K562 (cell line): ENCODE measurements around the gene FANCD2. TPM values are rescaled to one million over a fixed set of nuclear protein-coding genes. Genes with fewer than 3 reads are reported as not detected.
"Not testable (repeated sequence)": the region's sequence is repeated elsewhere in the genome, so short reads cannot be mapped to it uniquely, and the experiment has no call there.

Experiments
- ATAC-seq: fragments of 200-7000 bp; cut with Tn5 transposase; 3 replicates; pipeline ENCODE4 v1.9.1; 2020; ENCODE audit warnings: moderate library complexity
- BruUV-seq: library from RNA; stranded (reverse); fragments of 400-500 nt; replicated peaks from 2 replicates; lab custom pipeline; 2021; lab: Mats Ljungman, UMichigan
- CTCF ChIA-PET: fragments of 300-600 bp; formaldehyde crosslinking; extraction: SDS; loops from one replicate; lab custom pipeline; 2021; ENCODE audit warnings: low intra/inter-chr PET ratio; lab: Yijun Ruan, JAX
- POLR2A ChIA-PET: fragments of 300-600, 350-650 bp; sonication (Branson Sonifier 250); formaldehyde crosslinking; extraction: SDS; loops from one replicate; lab custom pipeline; 2021; ENCODE audit warnings: antibody characterized with exemption, inconsistent platforms; lab: Yijun Ruan, JAX
- DNase-seq, 4 experiments: peaks; one replicate each; pipeline versions ENCODE4 v3.0.0 to v3.0.0-alpha.2; 2011 to 2018; ENCODE audit warnings: low spot score in 3 of 4, mixed read lengths in 3 of 4; ENCODE audit errors: extremely low read depth in 1 of 4
- FAIRE-seq: peaks from 2 replicates; lab custom pipeline; 2011; peaks lifted over from hg19 to GRCh38; lab: Jason Lieb, UNC
- H2AFZ ChIP-seq: 2 replicates; pipeline ENCODE4 v1.6.0; 2011; ENCODE audit warnings: low read depth, low read length, control low read depth, inconsistent platforms
- H3K27ac ChIP-seq: fragments of 200-600 bp; 3 replicates; pipeline ENCODE4 v1.8.0; 2011; ENCODE audit warnings: low read depth, mild to moderate bottlenecking, control low read depth, inconsistent platforms, low read length, moderate library complexity, mixed read lengths; ENCODE audit errors: extremely low read depth
- H3K27me3 ChIP-seq, 2 experiments: fragments of 300-600 bp in 1 of 2; 2 replicates in 1 of 2; 3 replicates in 1 of 2; pipeline versions ENCODE4 v1.6.0 to v1.8.0; 2011; ENCODE audit warnings: inconsistent platforms in 2 of 2, low read length in 2 of 2, mild to moderate bottlenecking in 1 of 2, mixed read lengths in 1 of 2, moderate library complexity in 1 of 2; ENCODE audit not compliant: control insufficient read depth in 2 of 2, insufficient read depth in 2 of 2
- H3K36me3 ChIP-seq: fragments of 300-600 bp; 3 replicates; pipeline ENCODE4 v1.8.0; 2011; ENCODE audit warnings: mild to moderate bottlenecking, low read length, inconsistent platforms; ENCODE audit not compliant: control insufficient read depth, insufficient read depth
- H3K4me1 ChIP-seq, 2 experiments: fragments of 200-600 bp in 1 of 2; replicated peaks in 1 of 2; 2 replicates in 1 of 2; 3 replicates in 1 of 2; pipeline versions ENCODE4 v1.5.1 to v1.8.0; 2011; ENCODE audit warnings: inconsistent platforms in 2 of 2, low read length in 2 of 2, mild to moderate bottlenecking in 1 of 2, mixed read lengths in 1 of 2, moderate library complexity in 1 of 2; ENCODE audit not compliant: control insufficient read depth in 2 of 2, insufficient read depth in 2 of 2
- H3K4me2 ChIP-seq: 2 replicates; pipeline ENCODE4 v1.6.1; 2011; ENCODE audit warnings: low read length, control low read depth, inconsistent platforms, mixed read lengths; ENCODE audit not compliant: insufficient read depth
- H3K4me3 ChIP-seq: fragments of 200-600 bp; sonication (generic), shearing (Covaris generic); 2 replicates; pipeline ENCODE4 v1.5.1; 2016; ENCODE audit warnings: control low read depth, inconsistent platforms
- H3K79me2 ChIP-seq: fragments of 200-600 bp; 3 replicates; pipeline ENCODE4 v1.8.0; 2011; ENCODE audit warnings: low read length, inconsistent platforms; ENCODE audit not compliant: control insufficient read depth, insufficient read depth
- H3K9ac ChIP-seq, 2 experiments: 2 replicates each; pipeline versions ENCODE4 v1.6.0 to v1.6.1; 2011; ENCODE audit warnings: low read depth in 2 of 2, low read length in 2 of 2, control low read depth in 1 of 2, inconsistent platforms in 1 of 2, mild to moderate bottlenecking in 1 of 2, mixed read lengths in 1 of 2; ENCODE audit not compliant: insufficient read depth in 1 of 2
- H3K9me1 ChIP-seq: one replicate; pipeline ENCODE4 v1.6.0; 2011; ENCODE audit warnings: inconsistent platforms, mild to moderate bottlenecking, low read length, moderate library complexity; ENCODE audit not compliant: control insufficient read depth, insufficient read depth
- H3K9me3 ChIP-seq: replicated peaks from 2 replicates; pipeline ENCODE4 v1.5.1; 2011; ENCODE audit warnings: low read depth, low read length, inconsistent platforms; ENCODE audit not compliant: control insufficient read depth, insufficient read depth
- H4K20me1 ChIP-seq: replicated peaks from 2 replicates; pipeline ENCODE4 v1.6.1; 2011; ENCODE audit warnings: low read length, inconsistent platforms, mixed read lengths; ENCODE audit not compliant: control insufficient read depth, insufficient read depth
- FOXP1 ChIP-seq: sonication (generic); formaldehyde crosslinking; IDR thresholded peaks from 2 replicates; pipeline ENCODE4 v1.8.0; 2022; ENCODE audit warnings: mild to moderate bottlenecking, missing genetic modification reagents
- MXI1 ChIP-seq: IDR thresholded peaks from 2 replicates; pipeline ENCODE4 v1.6.1; 2011; ENCODE audit warnings: low read depth, mild to moderate bottlenecking, improper control_type of control experiment, low read length
- NBN ChIP-seq: fragments of 450-650 bp; IDR thresholded peaks from 2 replicates; pipeline ENCODE4 v1.6.1; 2016; ENCODE audit warnings: low read depth, mild to moderate bottlenecking
- PURB ChIP-seq: sonication (generic); formaldehyde crosslinking; IDR thresholded peaks from 2 replicates; pipeline ENCODE4 v1.9.0; 2021; ENCODE audit warnings: low read depth, mild to moderate bottlenecking, missing genetic modification reagents
- RFX1 ChIP-seq: fragments of 450-650 bp; IDR thresholded peaks from 2 replicates; pipeline ENCODE4 v1.6.1; 2016; ENCODE audit warnings: mild to moderate bottlenecking, moderate library complexity
- RNF219 ChIP-seq: fragments of 250-450 bp; sonication (Bioruptor Pico); IDR thresholded peaks from 2 replicates; pipeline ENCODE4 v1.5.0; 2022; ENCODE audit warnings: mild to moderate bottlenecking
- SMARCA4 ChIP-seq: fragments of 450-650 bp; IDR thresholded peaks from 2 replicates; pipeline ENCODE4 v1.6.1; 2016
- SUPT5H ChIP-seq: fragments of 450-650 bp; IDR thresholded peaks from 2 replicates; pipeline ENCODE4 v1.6.1; 2016
- WGBS: fragments of 100-300 bp; shearing (Covaris generic); methylation state at CpG from one replicate; pipeline ENCODE4 v1.1.6; 2016; ENCODE audit warnings: low coverage, mixed read lengths; ENCODE audit not compliant: insufficient coverage; ENCODE audit errors: missing lambda C conversion rate; 5-methylcytosine and 5-hydroxymethylcytosine counted together
- in situ Hi-C: fragments of 300-500 bp; cut with MboI; formaldehyde crosslinking; loops from 4 replicates; pipeline ENCODE4 v1.15.0; 2018; ENCODE audit warnings: inconsistent platforms, mixed read lengths
- intact Hi-C: fragments of 100-400 bp; cut with micrococcal nuclease; formaldehyde crosslinking; loops from 2 replicates; pipeline ENCODE4 v1.14.2; 2022
- polyA plus RNA-seq, 8 experiments: library from polyadenylated mRNA; depleted of rRNA in 4 of 8; stranded (reverse) in 5 of 8; unstranded in 3 of 8; fragments of >200 nt; fragmentation: Nextera tagmentation in 2 of 8; fragmentation: Illumina TruSeq in 1 of 8; extraction: Ambion mirVana in 2 of 8; extraction: Trizol in 1 of 8; gene quantifications; 2 replicates each; pipeline versions ENCODE4 v1.2.1 to v1.2.3, GENCODE V29; 2011 to 2014; ENCODE audit warnings: inconsistent platforms in 1 of 8, missing spikeins in 1 of 8
- total RNA-seq, 7 experiments: library from RNA; depleted of rRNA in 6 of 7; stranded (reverse); fragments of >200 nt in 6 of 7; fragmentation: Illumina TruSeq in 2 of 7; extraction: Trizol in 2 of 7; gene quantifications; 2 replicates each; pipeline versions ENCODE4 v1.2.1 to v1.2.3, GENCODE V29; 2011 to 2021; ENCODE audit warnings: low replicate concordance in 1 of 7
- TF ChIP-seq, protein P1 (sequence below): fragments of 450-650 bp; IDR thresholded peaks from 2 replicates; pipeline ENCODE4 v1.6.1; 2016; ENCODE audit warnings: borderline replicate concordance

FANCD2 gene
- total and polyA plus RNA-seq, 9 of the 15 experiments (the other 6 are each of a cell fraction or from before 2014, with no cell fraction given) = 59.4 to 137 (median 96.1) TPM

- H3K79me2 ChIP-seq, in situ Hi-C loops, H3K4me3 ChIP-seq, H4K20me1 ChIP-seq, H3K9me1 ChIP-seq, H3K9me3 ChIP-seq, H3K4me2 ChIP-seq, BruUV-seq, DNase-seq, H2AFZ ChIP-seq, H3K27ac ChIP-seq, intact Hi-C loops, H3K36me3 ChIP-seq, ATAC-seq, FAIRE-seq, H3K27me3 ChIP-seq, CTCF ChIA-PET, H3K9ac ChIP-seq: not testable (repeated sequence)
- 89% methylated on average over 4 of the region's 4 CpGs for WGBS
- peaks cover 6 to 32% of the 10 kb centered on the region in 2 experiments for H3K4me1 ChIP-seq
- POLR2A ChIA-PET = interaction anchor here (0.6 to 1.5 kb wide), 3 partner anchors 14 to 27 kb away, joined by 3 to 5 read pairs (median 3); no protein-coding TSS in a partner anchor
These were observed 18.0 kb upstream of the FANCD2 start for GRCh38 chr3:10008216-10008587.

DNA sequence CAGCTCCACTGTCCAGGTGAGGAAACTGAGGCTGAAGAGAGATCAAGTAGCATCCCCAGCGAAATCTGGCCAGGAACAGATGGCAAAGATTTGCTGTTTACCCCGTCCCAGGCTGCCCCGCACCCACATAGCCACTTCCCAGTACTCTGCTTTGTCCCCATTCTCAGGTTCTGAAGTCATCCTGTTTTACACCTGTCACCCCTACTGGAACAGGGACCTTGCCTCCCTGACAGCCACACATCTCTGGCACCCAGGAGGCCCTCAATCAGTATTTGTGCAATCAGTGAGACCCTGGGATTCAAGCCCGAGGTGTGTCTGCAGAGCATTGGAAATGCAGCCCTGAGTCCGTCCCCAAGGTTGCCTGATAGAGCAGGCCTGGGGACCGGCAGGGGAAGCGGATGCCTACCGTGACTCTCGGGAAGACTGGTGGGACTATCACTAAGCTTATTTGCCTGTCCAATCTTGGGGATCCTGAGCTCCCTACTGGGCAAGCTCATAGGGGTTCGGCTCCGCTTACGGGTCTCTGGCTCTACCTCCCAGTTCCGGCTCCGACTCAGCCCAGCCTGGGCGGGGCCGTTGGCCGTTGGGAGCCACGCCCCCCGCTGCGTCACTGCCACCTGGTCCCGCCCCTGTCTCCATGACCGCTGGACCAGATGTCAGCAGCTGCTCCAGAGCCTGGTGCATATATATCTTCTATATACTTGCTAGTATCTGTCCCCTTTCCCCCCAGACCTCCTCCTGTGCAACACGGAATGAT is 17.5 kb upstream of the FANCD2 start:
- Histone ChIP-seq H3K27ac (no peak overlapping the region), H3K4me2 (peak overlapping the region; percentile 69), H3K9me1 (no peaks in the 10 kb centered on the region), H3K36me3 (peaks cover 1% of the 10 kb centered on the region; the same call in 2 of the 3 replicates), H3K79me2 (no peaks in the 10 kb centered on the region), H3K9me3 (no peaks in the 10 kb centered on the region), H4K20me1 (peaks cover 6% of the 10 kb centered on the region; the same call in 1 of the 2 replicates), H3K27me3 (no peaks in the 10 kb centered on the region), H3K4me1 (peaks cover 6 to 32% of the 10 kb centered on the region in 2 experiments), H2AFZ (peak overlapping the region; percentile 74), H3K4me3 (peak overlapping the region; percentile 32), H3K9ac (peak overlapping the region; percentile 22 to 87; a peak in 3 of 4 replicates)
- intact Hi-C loops = no loop called here
- peak; percentile 84 for ATAC-seq
- peak; percentile 89 for FAIRE-seq
- WGBS = 7% methylated on average over 23 of the region's 23 CpGs
- POLR2A ChIA-PET = interaction anchor here (0.6 to 1.5 kb wide), 5 partner anchors 15 to 259 kb away, joined by 3 to 5 read pairs (median 3); partner anchors contain the start of gene OGG1
- peak; percentile 84 to 92 (median 88) for DNase-seq
- CTCF ChIA-PET = no interaction called here
- in situ Hi-C loops = no loop called here
- TSS peak; percentile 37 for BruUV-seq
- TF ChIP-seq PURB (CRISPR knock-in tag) (no peak), RNF219 (no peak), SUPT5H (peak; percentile 29; the same call in 1 of the 2 replicates), FOXP1 (CRISPR knock-in tag) (no peak; the same call in 1 of the 2 replicates), SMARCA4 (no peak), RFX1 (peak; percentile 39; the same call in 1 of the 2 replicates), MXI1 (no peak), NBN (no peak)
- TF ChIP-seq, protein P1, sequence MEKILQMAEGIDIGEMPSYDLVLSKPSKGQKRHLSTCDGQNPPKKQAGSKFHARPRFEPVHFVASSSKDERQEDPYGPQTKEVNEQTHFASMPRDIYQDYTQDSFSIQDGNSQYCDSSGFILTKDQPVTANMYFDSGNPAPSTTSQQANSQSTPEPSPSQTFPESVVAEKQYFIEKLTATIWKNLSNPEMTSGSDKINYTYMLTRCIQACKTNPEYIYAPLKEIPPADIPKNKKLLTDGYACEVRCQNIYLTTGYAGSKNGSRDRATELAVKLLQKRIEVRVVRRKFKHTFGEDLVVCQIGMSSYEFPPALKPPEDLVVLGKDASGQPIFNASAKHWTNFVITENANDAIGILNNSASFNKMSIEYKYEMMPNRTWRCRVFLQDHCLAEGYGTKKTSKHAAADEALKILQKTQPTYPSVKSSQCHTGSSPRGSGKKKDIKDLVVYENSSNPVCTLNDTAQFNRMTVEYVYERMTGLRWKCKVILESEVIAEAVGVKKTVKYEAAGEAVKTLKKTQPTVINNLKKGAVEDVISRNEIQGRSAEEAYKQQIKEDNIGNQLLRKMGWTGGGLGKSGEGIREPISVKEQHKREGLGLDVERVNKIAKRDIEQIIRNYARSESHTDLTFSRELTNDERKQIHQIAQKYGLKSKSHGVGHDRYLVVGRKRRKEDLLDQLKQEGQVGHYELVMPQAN = no peak
